Measurements from ENCODE around the gene SPAM1.

The SPAM1 gene

GRCh38 chr7:123935436-123936381 is 10.7 kb downstream of the SPAM1 start:
- H3K36me3 ChIP-seq (ENCODE audit: control insufficient read depth in 4 of 4, insufficient read depth in 4 of 4, low read length in 3 of 4), result no peaks in the 10 kb centered on the region
- peaks cover 0 to 1% (median 0%) of the 10 kb centered on the region in 5 experiments for H3K9me3 ChIP-seq (ENCODE audit: control extremely low read depth in 1 of 5, control insufficient read depth in 4 of 5, insufficient read depth in 2 of 5, low read depth in 1 of 5, low read length in 4 of 5)
- WGBS (ENCODE audit: insufficient coverage), result 100% methylated on average over 1 of the region's 1 CpG
- no peaks in the 10 kb centered on the region for H3K27me3 ChIP-seq (replicated peaks in 2 of 5; ENCODE audit: control insufficient read depth in 4 of 5, insufficient read depth in 5 of 5, low read length in 4 of 5)
- H3K4me1 ChIP-seq (ENCODE audit: control extremely low read depth in 1 of 4, control insufficient read depth in 4 of 4, insufficient read depth in 4 of 4, low read length in 3 of 4), result no peaks in the 10 kb centered on the region
- H3K4me3 ChIP-seq (ENCODE audit: control insufficient read depth in 1 of 7, extremely low read depth in 1 of 7, insufficient read depth in 4 of 7, low read depth in 2 of 7, low read length in 6 of 7), result no peak overlapping the region
- ChIA-PET CTCF (no interaction called here), POLR2A (no interaction called here)
- no peak for DNase-seq
- no peak overlapping the region for H3K27ac ChIP-seq (ENCODE audit: insufficient read depth in 1 of 2, low read depth in 1 of 2, low read length in 2 of 2, poor library complexity in 1 of 2, severe bottlenecking in 2 of 2)

- Histone ChIP-seq H3K27ac (ENCODE audit: insufficient read depth in 1 of 2, low read depth in 1 of 2, low read length in 2 of 2, poor library complexity in 1 of 2, severe bottlenecking in 2 of 2) (no peak overlapping the region), H3K4me1 (ENCODE audit: control extremely low read depth in 1 of 4, control insufficient read depth in 4 of 4, insufficient read depth in 4 of 4, low read length in 3 of 4) (no peaks in the 10 kb centered on the region)
- CTCF ChIA-PET, result no interaction called here
Measured at GRCh38 chr7:123936388-123936787, 11.3 kb downstream of the SPAM1 start.

DNA sequence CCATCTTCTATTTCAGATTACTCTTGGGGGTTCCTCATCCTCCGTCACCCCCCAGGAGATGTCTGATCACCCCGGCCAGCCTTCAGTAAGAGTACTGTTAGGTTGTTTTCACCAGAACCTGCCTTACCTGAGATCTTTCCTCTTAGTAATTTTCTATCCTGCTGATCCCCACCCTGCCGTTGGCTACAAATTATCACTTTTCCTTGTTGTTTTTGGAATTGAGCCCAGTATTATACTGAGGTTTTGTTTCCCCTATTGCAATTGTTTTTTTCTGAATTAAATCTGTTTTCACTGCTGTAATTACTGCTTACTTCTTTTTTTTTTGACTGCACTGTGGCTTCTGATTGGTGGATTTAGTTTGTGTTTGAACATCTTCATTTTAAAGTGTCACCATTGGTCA is 14.7 kb downstream of the SPAM1 start:
- H3K4me1 ChIP-seq (ENCODE audit: control extremely low read depth in 1 of 4, control insufficient read depth in 4 of 4, insufficient read depth in 4 of 4, low read length in 3 of 4), result no peaks in the 10 kb centered on the region
- H3K4me3 ChIP-seq (ENCODE audit: control insufficient read depth in 1 of 7, extremely low read depth in 1 of 7, insufficient read depth in 4 of 7, low read depth in 2 of 7, low read length in 6 of 7), result no peak overlapping the region
- WGBS (ENCODE audit: insufficient coverage), result 67% methylated on average over 2 of the region's 3 CpGs
- no peak overlapping the region for H3K27ac ChIP-seq (ENCODE audit: insufficient read depth in 1 of 2, low read depth in 1 of 2, low read length in 2 of 2, poor library complexity in 1 of 2, severe bottlenecking in 2 of 2)
- no peak for DNase-seq
- H3K9me3 ChIP-seq (ENCODE audit: control extremely low read depth in 1 of 5, control insufficient read depth in 4 of 5, insufficient read depth in 2 of 5, low read depth in 1 of 5, low read length in 4 of 5), result peaks cover 0 to 1% (median 0%) of the 10 kb centered on the region in 5 experiments
- ChIA-PET CTCF (no interaction called here), POLR2A (no interaction called here)
- H3K36me3 ChIP-seq (ENCODE audit: control insufficient read depth in 4 of 4, insufficient read depth in 4 of 4, low read length in 3 of 4), result no peaks in the 10 kb centered on the region
- peaks cover 0 to 2% (median 0%) of the 10 kb centered on the region in 5 experiments for H3K27me3 ChIP-seq (replicated peaks in 2 of 5; ENCODE audit: control insufficient read depth in 4 of 5, insufficient read depth in 5 of 5, low read length in 4 of 5)

More at GRCh38 chr7:123936388-123936787, 11.3 kb downstream of the SPAM1 start:
- H3K27me3 ChIP-seq (replicated peaks in 2 of 5; ENCODE audit: control insufficient read depth in 4 of 5, insufficient read depth in 5 of 5, low read length in 4 of 5), result no peaks in the 10 kb centered on the region
- POLR2A ChIA-PET, result no interaction called here
- no peaks in the 10 kb centered on the region for H3K36me3 ChIP-seq (ENCODE audit: control insufficient read depth in 4 of 4, insufficient read depth in 4 of 4, low read length in 3 of 4)
- no peak for DNase-seq
- 70% methylated on average over 1 of the region's 2 CpGs for WGBS (ENCODE audit: insufficient coverage)
- H3K9me3 ChIP-seq (ENCODE audit: control extremely low read depth in 1 of 5, control insufficient read depth in 4 of 5, insufficient read depth in 2 of 5, low read depth in 1 of 5, low read length in 4 of 5), result peaks cover 0 to 1% (median 0%) of the 10 kb centered on the region in 5 experiments
- no peak overlapping the region for H3K4me3 ChIP-seq (ENCODE audit: control insufficient read depth in 1 of 7, extremely low read depth in 1 of 7, insufficient read depth in 4 of 7, low read depth in 2 of 7, low read length in 6 of 7)

DNA sequence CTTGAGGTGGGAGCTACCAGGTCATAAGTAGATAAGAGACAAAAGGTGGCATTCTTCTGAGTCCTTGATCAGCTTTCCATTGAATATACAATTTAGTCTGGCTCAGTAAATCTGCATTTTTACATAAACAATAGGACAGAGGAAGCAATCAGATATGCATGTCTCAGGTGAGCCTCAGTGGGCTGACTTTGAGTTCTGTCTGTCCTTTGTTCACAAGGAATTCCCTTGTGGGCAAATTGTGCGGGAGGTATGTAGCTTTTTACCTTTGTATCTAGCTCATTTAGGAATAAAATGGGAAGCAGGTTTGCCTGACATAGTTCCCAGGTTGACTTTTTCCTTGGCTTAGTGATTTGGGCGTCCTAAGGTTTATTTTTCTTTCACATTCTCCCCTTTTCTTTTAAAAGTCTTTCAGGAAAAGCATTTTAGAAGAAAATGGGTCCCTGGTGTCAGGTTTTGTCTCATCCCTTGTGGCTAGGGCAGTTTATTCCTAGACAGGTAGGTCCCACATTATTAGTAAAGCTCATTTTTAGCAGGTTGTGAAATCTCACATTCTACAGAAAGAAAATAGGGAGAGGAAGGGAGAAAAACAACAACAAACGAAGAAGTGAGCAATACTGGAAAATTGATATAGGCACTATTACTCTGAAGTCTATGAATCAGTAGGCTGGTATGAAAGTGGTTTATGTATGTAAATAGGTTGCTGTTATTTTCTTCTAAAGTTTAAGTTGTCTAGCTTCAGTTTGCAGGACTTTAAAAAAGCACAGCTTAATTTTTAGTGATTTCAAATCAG is 16.5 kb downstream of the SPAM1 start:
- Histone ChIP-seq H3K36me3 (ENCODE audit: control insufficient read depth in 4 of 4, insufficient read depth in 4 of 4, low read length in 3 of 4) (no peaks in the 10 kb centered on the region), H3K4me3 (ENCODE audit: control insufficient read depth in 1 of 7, extremely low read depth in 1 of 7, insufficient read depth in 4 of 7, low read depth in 2 of 7, low read length in 6 of 7) (no peak overlapping the region), H3K27ac (ENCODE audit: insufficient read depth in 1 of 2, low read depth in 1 of 2, low read length in 2 of 2, poor library complexity in 1 of 2, severe bottlenecking in 2 of 2) (no peak overlapping the region), H3K9me3 (ENCODE audit: control extremely low read depth in 1 of 5, control insufficient read depth in 4 of 5, insufficient read depth in 2 of 5, low read depth in 1 of 5, low read length in 4 of 5) (no peaks in the 10 kb centered on the region), H3K27me3 (replicated peaks in 2 of 5; ENCODE audit: control insufficient read depth in 4 of 5, insufficient read depth in 5 of 5, low read length in 4 of 5) (peaks cover 0 to 2% (median 0%) of the 10 kb centered on the region in 5 experiments), H3K4me1 (ENCODE audit: control extremely low read depth in 1 of 4, control insufficient read depth in 4 of 4, insufficient read depth in 4 of 4, low read length in 3 of 4) (no peaks in the 10 kb centered on the region)
- WGBS (ENCODE audit: insufficient coverage), result 50% methylated on average over 1 of the region's 3 CpGs
- no peak for DNase-seq
- ChIA-PET CTCF (no interaction called here), POLR2A (no interaction called here)

DNA sequence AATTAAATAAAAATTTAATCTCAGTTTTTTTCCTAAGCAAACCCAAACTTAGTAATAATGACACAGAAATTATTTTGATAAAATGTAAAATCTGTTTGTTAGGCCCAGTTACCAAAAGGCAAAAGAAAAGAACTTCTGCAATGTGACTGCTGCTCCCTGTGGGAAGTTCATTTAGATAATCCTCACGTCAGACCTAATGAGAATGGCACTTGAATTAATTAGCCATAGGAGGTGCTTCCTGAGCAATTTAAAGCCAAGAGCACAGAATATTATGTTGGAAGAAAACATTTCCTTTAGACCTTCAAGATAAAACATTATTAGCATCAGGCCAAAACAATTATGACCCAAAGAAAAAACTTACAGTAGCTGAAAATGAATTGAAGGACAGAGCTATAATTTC is 19.4 kb downstream of the SPAM1 start:
- Histone ChIP-seq H3K36me3 (ENCODE audit: control insufficient read depth in 4 of 4, insufficient read depth in 4 of 4, low read length in 3 of 4) (no peaks in the 10 kb centered on the region), H3K4me1 (ENCODE audit: control extremely low read depth in 1 of 4, control insufficient read depth in 4 of 4, insufficient read depth in 4 of 4, low read length in 3 of 4) (no peaks in the 10 kb centered on the region), H3K27me3 (replicated peaks in 2 of 5; ENCODE audit: control insufficient read depth in 4 of 5, insufficient read depth in 5 of 5, low read length in 4 of 5) (peaks cover 0 to 2% (median 0%) of the 10 kb centered on the region in 5 experiments), H3K4me3 (ENCODE audit: control insufficient read depth in 1 of 7, extremely low read depth in 1 of 7, insufficient read depth in 4 of 7, low read depth in 2 of 7, low read length in 6 of 7) (no peak overlapping the region), H3K9me3 (ENCODE audit: control extremely low read depth in 1 of 5, control insufficient read depth in 4 of 5, insufficient read depth in 2 of 5, low read depth in 1 of 5, low read length in 4 of 5) (no peaks in the 10 kb centered on the region), H3K27ac (ENCODE audit: insufficient read depth in 1 of 2, low read depth in 1 of 2, low read length in 2 of 2, poor library complexity in 1 of 2, severe bottlenecking in 2 of 2) (no peak overlapping the region)
- 50% methylated on average over 1 of the region's 1 CpG for WGBS (ENCODE audit: insufficient coverage)
- no peak for DNase-seq
- CTCF ChIA-PET, result no interaction called here
- POLR2A ChIA-PET, result interaction anchor here (0.7 kb wide), 1 partner anchor 300 kb away, joined by 3 read pairs; no protein-coding TSS in a partner anchor

GRCh38 chr7:123945938-123946337 is 20.9 kb downstream of the SPAM1 start:
- no peak overlapping the region for H3K4me3 ChIP-seq (ENCODE audit: control insufficient read depth in 1 of 7, extremely low read depth in 1 of 7, insufficient read depth in 4 of 7, low read depth in 2 of 7, low read length in 6 of 7)
- ChIA-PET POLR2A (no interaction called here), CTCF (no interaction called here)
- H3K9me3 ChIP-seq (ENCODE audit: control extremely low read depth in 1 of 5, control insufficient read depth in 4 of 5, insufficient read depth in 2 of 5, low read depth in 1 of 5, low read length in 4 of 5), result no peaks in the 10 kb centered on the region
- no peaks in the 10 kb centered on the region for H3K36me3 ChIP-seq (ENCODE audit: control insufficient read depth in 4 of 4, insufficient read depth in 4 of 4, low read length in 3 of 4)
- peaks cover 0 to 2% (median 0%) of the 10 kb centered on the region in 5 experiments for H3K27me3 ChIP-seq (replicated peaks in 2 of 5; ENCODE audit: control insufficient read depth in 4 of 5, insufficient read depth in 5 of 5, low read length in 4 of 5)
- no peaks in the 10 kb centered on the region for H3K4me1 ChIP-seq (ENCODE audit: control extremely low read depth in 1 of 4, control insufficient read depth in 4 of 4, insufficient read depth in 4 of 4, low read length in 3 of 4)
- WGBS (ENCODE audit: insufficient coverage), result 77% methylated on average over 1 of the region's 1 CpG
- no peak for DNase-seq
- no peak overlapping the region for H3K27ac ChIP-seq (ENCODE audit: insufficient read depth in 1 of 2, low read depth in 1 of 2, low read length in 2 of 2, poor library complexity in 1 of 2, severe bottlenecking in 2 of 2)

DNA sequence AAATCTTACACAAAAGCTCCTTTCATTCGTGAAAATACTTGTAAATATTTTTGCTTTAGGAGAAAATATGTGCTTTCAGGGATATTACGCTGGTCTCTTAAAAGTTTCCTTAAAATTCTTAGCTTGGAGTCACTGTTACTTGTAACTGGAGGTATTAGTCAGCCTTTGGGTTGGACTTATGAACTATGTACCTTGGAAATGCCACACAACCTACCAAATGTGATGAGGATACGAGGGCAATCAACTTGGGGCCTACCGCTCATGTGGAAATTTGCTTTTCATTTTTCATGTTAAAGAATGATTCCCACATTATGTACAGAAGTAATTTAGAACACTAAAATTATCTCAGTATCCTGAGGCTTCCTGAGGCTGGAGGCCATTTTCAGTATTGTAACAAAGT is 23.1 kb downstream of the SPAM1 start:
- no peak for DNase-seq
- H3K36me3 ChIP-seq (ENCODE audit: control insufficient read depth in 4 of 4, insufficient read depth in 4 of 4, low read length in 3 of 4), result no peaks in the 10 kb centered on the region
- H3K4me1 ChIP-seq (ENCODE audit: control extremely low read depth in 1 of 4, control insufficient read depth in 4 of 4, insufficient read depth in 4 of 4, low read length in 3 of 4), result no peaks in the 10 kb centered on the region
- no peaks in the 10 kb centered on the region for H3K9me3 ChIP-seq (ENCODE audit: control extremely low read depth in 1 of 5, control insufficient read depth in 4 of 5, insufficient read depth in 2 of 5, low read depth in 1 of 5, low read length in 4 of 5)
- peaks cover 0 to under 1% (median 0%) of the 10 kb centered on the region in 5 experiments for H3K27me3 ChIP-seq (replicated peaks in 2 of 5; ENCODE audit: control insufficient read depth in 4 of 5, insufficient read depth in 5 of 5, low read length in 4 of 5)
- WGBS (ENCODE audit: insufficient coverage), result 100% methylated on average over 1 of the region's 4 CpGs
- H3K27ac ChIP-seq (ENCODE audit: insufficient read depth in 1 of 2, low read depth in 1 of 2, low read length in 2 of 2, poor library complexity in 1 of 2, severe bottlenecking in 2 of 2), result no peak overlapping the region
- ChIA-PET CTCF (interaction anchor here (1.0 kb wide), 1 partner anchor 22 kb away, joined by 3 read pairs; no protein-coding TSS in a partner anchor), POLR2A (no interaction called here)
- no peak overlapping the region for H3K4me3 ChIP-seq (ENCODE audit: control insufficient read depth in 1 of 7, extremely low read depth in 1 of 7, insufficient read depth in 4 of 7, low read depth in 2 of 7, low read length in 6 of 7)
